ENCODE data around the gene APLP2. TPM values are rescaled to one million over a fixed set of nuclear protein-coding genes. Genes with fewer than 3 reads are reported as not detected.
"Not testable (repeated sequence)": the region's sequence is repeated elsewhere in the genome, so short reads cannot be mapped to it uniquely, and the experiment has no call there.

The APLP2 gene

DNA sequence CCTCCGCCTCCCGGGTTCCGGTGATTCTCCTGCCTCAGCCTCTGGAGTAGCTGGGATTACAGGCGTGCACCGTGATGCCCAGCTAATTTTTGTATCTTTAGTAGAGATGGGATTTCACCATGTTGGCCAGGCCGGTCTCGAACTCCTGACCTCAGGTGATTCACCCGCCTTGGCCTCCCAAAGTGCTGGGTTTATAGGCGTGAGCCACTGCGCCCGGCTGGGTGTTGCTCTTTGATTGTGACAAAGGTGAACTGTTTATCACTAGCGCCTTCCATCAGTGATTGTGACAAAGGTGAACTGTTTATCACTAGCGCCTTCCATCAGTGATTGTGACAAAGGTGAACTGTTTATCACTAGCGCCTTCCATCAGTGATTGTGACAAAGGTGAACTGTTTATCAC lies 123.9 kb downstream of the APLP2 start:
- H3K79me1 ChIP-seq (replicated peaks; ENCODE audit: low read length, poor library complexity, severe bottlenecking); H3K27me3 ChIP-seq (ENCODE audit: control insufficient read depth in 1 of 2, insufficient read depth in 1 of 2, low read length in 2 of 2); H4K91ac ChIP-seq (ENCODE audit: low read length); H3K23ac ChIP-seq (ENCODE audit: low read length in 2 of 2); H3K4me1 ChIP-seq (ENCODE audit: control insufficient read depth, insufficient read depth, low read depth, low read length); H2BK120ac ChIP-seq (ENCODE audit: low read depth, low read length); H3K14ac ChIP-seq (ENCODE audit: low read length in 2 of 2); H2BK12ac ChIP-seq (ENCODE audit: low read length in 2 of 2); H4K8ac ChIP-seq (ENCODE audit: low read length); H2AFZ ChIP-seq (ENCODE audit: low read depth, low read length); H3K36me3 ChIP-seq (ENCODE audit: control insufficient read depth in 1 of 2, insufficient read depth in 2 of 2, low read depth in 1 of 2, low read length in 2 of 2); DNase-seq; H3K4ac ChIP-seq (ENCODE audit: low read depth in 1 of 2, low read length in 2 of 2); H3K9me3 ChIP-seq (ENCODE audit: control insufficient read depth, low read length); H2AK5ac ChIP-seq (ENCODE audit: low read length, severe bottlenecking); H2BK5ac ChIP-seq (ENCODE audit: low read depth, low read length, poor library complexity, severe bottlenecking); H3K27ac ChIP-seq (ENCODE audit: low read length, poor library complexity, severe bottlenecking); H2BK15ac ChIP-seq (ENCODE audit: low read depth, poor library complexity, severe bottlenecking); H3K4me3 ChIP-seq (ENCODE audit: insufficient read depth in 1 of 2, low read depth in 1 of 2, low read length in 2 of 2); H3K9ac ChIP-seq (ENCODE audit: low read length); H3K4me2 ChIP-seq (ENCODE audit: low read length, poor library complexity, severe bottlenecking); H3K18ac ChIP-seq (ENCODE audit: low read depth in 1 of 2, low read length in 2 of 2): not testable (repeated sequence)
- 93% methylated on average over 12 of the region's 14 CpGs for WGBS

Small RNA genes lying within 50 kb of the gene (small RNA-seq; reads per million reads assigned to genes)
- gene RF00015 (ENCODE audit: low read depth) (not detected), gene RPL34P21 (ENCODE audit: low read depth) (not detected)
